OCI-LY7 (cell line): ENCODE data around the gene WDR74.

Experiments used
- EZH2phosphoT487 ChIP-seq: fragments of 200-600 bp; sonication (generic); IDR thresholded peaks from 2 replicates; pipeline ENCODE4 v1.6.1; 2018; ENCODE audit warnings: low read depth, borderline replicate concordance, mild to moderate bottlenecking, mixed run types, antibody characterized with exemption, low read length, moderate library complexity, mixed read lengths
- TF ChIP-seq, protein P1 (sequence below): fragments of 200-600 bp; sonication (generic); conservative IDR thresholded peaks from 2 replicates; pipeline ENCODE4 v1.5.1; 2014; ENCODE audit warnings: mild to moderate bottlenecking, antibody characterized with exemption, low read length, moderate library complexity, mixed read lengths

GRCh38 chr11:62879235-62879978, 40.0 kb upstream of the WDR74 start:
- TF ChIP-seq, protein P1, sequence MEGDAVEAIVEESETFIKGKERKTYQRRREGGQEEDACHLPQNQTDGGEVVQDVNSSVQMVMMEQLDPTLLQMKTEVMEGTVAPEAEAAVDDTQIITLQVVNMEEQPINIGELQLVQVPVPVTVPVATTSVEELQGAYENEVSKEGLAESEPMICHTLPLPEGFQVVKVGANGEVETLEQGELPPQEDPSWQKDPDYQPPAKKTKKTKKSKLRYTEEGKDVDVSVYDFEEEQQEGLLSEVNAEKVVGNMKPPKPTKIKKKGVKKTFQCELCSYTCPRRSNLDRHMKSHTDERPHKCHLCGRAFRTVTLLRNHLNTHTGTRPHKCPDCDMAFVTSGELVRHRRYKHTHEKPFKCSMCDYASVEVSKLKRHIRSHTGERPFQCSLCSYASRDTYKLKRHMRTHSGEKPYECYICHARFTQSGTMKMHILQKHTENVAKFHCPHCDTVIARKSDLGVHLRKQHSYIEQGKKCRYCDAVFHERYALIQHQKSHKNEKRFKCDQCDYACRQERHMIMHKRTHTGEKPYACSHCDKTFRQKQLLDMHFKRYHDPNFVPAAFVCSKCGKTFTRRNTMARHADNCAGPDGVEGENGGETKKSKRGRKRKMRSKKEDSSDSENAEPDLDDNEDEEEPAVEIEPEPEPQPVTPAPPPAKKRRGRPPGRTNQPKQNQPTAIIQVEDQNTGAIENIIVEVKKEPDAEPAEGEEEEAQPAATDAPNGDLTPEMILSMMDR: no peak
- TF ChIP-seq EZH2phosphoT487: no peak
